WI38 (cell line): ENCODE measurements around the gene SPAG16.

ENCODE experiments used
- H3K4me3 ChIP-seq: 2 replicates; pipeline ENCODE4 v1.5.1; 2011; ENCODE audit warnings: low read depth, mild to moderate bottlenecking, control low read depth, low read length
- TF ChIP-seq, protein P1 (sequence below): IDR thresholded peaks from 2 replicates; pipeline ENCODE4 v1.5.1; 2012; ENCODE audit warnings: low read depth, mild to moderate bottlenecking, control low read depth, low read length

Gene SPAG16

DNA sequence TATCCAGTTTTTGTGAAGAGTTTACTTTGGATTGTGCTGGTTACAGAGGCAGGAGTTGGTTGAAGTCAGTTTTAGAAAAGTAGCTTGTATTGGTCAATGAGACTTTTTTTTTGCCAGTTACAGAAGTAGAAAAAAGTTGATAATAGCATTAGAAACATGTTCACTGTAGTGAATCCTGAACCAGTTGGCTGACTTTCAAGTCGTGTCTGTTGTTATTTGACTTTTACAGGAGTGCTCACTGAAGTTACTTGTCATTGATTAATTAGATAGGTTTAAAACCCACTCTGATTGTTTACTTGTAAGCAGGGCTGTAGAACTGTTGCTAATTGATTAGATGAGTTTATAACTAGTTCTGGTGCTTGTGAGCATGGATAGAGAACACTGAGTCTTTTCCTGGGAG, 814.5 kb downstream of the SPAG16 start:
- TF ChIP-seq, protein P1, sequence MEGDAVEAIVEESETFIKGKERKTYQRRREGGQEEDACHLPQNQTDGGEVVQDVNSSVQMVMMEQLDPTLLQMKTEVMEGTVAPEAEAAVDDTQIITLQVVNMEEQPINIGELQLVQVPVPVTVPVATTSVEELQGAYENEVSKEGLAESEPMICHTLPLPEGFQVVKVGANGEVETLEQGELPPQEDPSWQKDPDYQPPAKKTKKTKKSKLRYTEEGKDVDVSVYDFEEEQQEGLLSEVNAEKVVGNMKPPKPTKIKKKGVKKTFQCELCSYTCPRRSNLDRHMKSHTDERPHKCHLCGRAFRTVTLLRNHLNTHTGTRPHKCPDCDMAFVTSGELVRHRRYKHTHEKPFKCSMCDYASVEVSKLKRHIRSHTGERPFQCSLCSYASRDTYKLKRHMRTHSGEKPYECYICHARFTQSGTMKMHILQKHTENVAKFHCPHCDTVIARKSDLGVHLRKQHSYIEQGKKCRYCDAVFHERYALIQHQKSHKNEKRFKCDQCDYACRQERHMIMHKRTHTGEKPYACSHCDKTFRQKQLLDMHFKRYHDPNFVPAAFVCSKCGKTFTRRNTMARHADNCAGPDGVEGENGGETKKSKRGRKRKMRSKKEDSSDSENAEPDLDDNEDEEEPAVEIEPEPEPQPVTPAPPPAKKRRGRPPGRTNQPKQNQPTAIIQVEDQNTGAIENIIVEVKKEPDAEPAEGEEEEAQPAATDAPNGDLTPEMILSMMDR = no peak
- no peak overlapping the region for H3K4me3 ChIP-seq

DNA sequence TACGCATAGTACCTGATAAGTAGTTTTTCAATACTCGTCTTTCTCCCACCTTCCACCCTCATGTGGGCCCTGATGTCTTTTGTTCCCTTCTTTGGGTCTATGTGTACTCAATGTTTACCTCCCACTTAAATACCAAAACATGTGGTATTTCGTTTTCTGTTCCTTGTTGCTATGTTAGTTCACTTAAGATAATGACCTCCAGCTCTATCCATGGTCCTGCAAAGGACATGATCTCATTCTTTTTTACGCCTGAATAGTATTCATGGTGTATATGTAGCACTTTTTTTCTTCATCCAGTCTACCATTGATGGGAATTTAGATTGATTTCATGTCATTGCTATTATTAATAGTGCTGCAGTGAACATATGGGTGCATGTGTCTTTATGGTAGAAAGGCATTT, 816.2 kb downstream of the SPAG16 start:
- TF ChIP-seq, protein P1 = no peak
- H3K4me3 ChIP-seq = no peak overlapping the region

DNA sequence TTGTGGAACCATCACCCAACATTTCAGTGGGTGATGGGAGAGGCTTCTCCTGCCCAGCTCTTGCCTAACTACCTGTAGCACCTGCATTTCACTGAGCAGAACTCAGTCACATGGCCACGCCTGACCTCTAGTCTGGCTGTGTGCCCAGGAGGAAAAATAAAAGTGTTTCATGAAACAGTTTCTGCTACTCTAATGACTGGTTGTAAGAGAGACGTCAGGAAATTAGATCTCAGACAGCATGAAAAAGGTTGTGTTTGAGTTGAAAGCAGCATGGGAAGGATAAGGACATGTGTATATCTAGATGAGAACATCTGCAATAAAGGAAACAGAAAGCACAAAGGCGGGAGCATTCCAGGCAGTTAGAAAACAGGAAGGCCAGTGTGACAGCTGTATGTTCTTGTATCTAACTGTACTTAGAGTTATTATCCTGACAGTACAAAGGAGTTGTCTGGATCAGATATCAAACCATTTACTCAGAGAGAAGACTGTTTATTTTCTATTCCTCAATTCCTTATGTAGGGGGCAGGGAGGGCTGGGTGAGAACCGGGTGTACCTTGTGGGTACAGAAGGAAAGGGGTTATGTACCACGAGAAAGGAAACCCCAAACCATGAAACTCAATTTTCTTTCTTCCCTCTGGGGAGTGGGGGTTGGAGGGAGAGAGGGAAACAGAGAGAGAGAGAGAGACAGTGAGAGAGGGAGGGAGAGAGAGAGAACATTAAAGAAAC, 819.2 kb downstream of the SPAG16 start:
- no peak overlapping the region for H3K4me3 ChIP-seq
- TF ChIP-seq, protein P1 = no peak

DNA sequence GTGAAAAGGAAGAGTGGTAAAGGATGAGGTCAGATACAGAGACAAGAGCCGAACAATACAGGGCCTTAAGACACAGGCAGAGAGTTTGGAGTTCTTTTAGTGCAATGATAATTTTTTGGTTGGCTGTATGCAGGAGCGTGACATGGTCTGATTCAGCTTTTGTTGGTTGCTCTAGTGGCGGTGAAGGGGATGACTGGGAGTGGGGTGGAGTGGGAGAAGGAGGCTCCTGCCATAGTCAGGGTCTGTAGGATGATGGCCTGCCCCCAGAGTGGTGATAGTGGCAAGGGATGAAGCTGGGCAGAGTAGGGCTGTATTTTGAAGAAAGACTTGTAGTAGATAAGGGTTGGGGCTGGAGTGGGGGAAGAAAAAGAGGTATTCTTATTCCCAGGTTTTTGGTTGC, 820.0 kb downstream of the SPAG16 start:
- TF ChIP-seq, protein P1 = no peak
- H3K4me3 ChIP-seq = no peak overlapping the region

DNA sequence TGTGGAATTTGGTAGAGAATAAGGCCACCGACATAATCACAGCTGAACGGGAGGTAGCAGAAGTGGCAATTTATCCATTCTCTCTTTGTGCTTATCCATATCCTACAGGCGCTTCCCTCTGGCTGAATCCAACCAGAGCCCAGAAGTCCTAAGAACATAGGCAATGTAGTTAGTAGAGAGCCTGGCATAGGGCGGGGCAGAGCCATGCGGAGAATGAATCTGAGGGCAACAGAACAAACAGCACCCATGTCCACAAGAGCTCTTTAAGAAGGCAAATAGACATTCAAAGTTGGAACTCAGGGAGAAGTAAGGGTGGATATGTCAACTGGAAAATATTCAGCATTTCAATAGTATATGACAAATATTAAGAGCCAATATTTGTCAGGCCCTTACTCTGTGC, 820.7 kb downstream of the SPAG16 start:
- TF ChIP-seq, protein P1 = no peak
- H3K4me3 ChIP-seq = no peak overlapping the region

DNA sequence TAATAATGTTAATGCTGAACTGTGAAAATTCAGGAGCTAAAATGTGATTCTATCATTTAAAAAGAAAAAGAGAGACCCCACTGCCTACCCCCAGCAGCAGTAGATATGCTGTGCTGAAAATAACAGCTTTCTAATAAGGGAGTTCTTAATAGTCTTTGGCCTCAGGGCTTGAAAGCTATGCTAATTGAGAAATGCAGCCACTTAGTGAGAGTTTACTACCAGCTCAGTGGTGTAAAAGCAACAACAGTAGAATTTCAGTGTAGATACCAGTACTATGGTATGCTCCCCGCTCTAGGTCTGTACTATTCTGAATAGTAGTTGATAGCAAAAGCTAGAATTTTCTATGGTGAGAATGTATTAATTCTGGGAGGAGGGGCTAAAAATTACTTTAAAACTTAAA, 823.5 kb downstream of the SPAG16 start:
- TF ChIP-seq, protein P1 = no peak
- no peak overlapping the region for H3K4me3 ChIP-seq

DNA sequence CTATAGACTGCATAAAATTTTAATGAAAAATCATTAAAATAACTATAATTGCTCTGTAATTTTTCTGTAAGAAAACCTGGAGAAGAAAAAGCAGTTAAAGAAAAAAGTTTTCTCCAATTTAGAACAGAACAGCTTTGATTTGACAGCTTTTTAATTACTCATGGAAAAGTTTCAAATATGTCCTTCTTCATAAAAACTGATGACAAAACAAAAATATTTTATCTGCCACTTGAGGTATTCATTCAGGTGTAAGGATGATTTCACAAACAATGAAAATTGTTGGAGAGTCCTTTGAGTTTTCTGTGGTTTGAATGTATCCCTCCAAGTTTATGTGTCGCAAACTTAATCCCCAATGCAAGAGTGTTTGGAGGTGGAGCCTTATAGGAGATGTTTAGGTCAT, 824.3 kb downstream of the SPAG16 start:
- TF ChIP-seq, protein P1 = no peak
- H3K4me3 ChIP-seq = no peak overlapping the region
